Body of pancreas (tissue), 4 donors: ENCODE data around the gene PSMB7. TPM values are rescaled to one million over a fixed set of nuclear protein-coding genes. Genes with fewer than 3 reads are reported as not detected.

Source experiments
- ATAC-seq: fragments of 150-250 bp; one replicate; pipeline ENCODE4 v1.9.1; 2016
- DNase-seq, 4 donors: peaks; one replicate each; pipeline ENCODE4 v3.0.0-alpha.2; 2019
- H3K27ac ChIP-seq, 4 donors: fragments of 200-600 bp; sonication (generic); 1 replicate in 3 of 4; 2 replicates in 1 of 4; pipeline versions ENCODE4 v1.5.1 to v1.6.1; 2016 to 2019; ENCODE audit warnings: mild to moderate bottlenecking in 1 of 4, mixed read lengths in 1 of 4, moderate library complexity in 1 of 4
- H3K27me3 ChIP-seq, 2 donors: fragments of 200-600 bp; sonication (generic); one replicate each; pipeline ENCODE4 v1.6.0; 2016; ENCODE audit warnings: mild to moderate bottlenecking in 1 of 2
- H3K36me3 ChIP-seq, 2 donors: fragments of 200-600 bp; sonication (generic); replicated peaks in 1 of 2; 2 replicates each; pipeline ENCODE4 v1.5.1; 2016; ENCODE audit warnings: low read depth in 2 of 2; ENCODE audit not compliant: insufficient read depth in 1 of 2
- H3K4me1 ChIP-seq: fragments of 200-600 bp; sonication (generic); one replicate; pipeline ENCODE4 v1.6.0; 2016
- H3K4me3 ChIP-seq, 2 donors: fragments of 200-600 bp; sonication (generic); 1 replicate in 1 of 2; 2 replicates in 1 of 2; pipeline ENCODE4 v1.5.1; 2016 to 2019
- H3K9me3 ChIP-seq, 3 donors: fragments of 200-600 bp; sonication (generic); 1 replicate in 2 of 3; 2 replicates in 1 of 3; pipeline ENCODE4 v1.5.1; 2016
- CTCF ChIP-seq, 7 experiments: fragments of 450-650 bp in 4 of 7; fragments of 200-600 bp in 3 of 7; sonication (generic) in 3 of 7; IDR thresholded peaks; one replicate each; pipeline ENCODE4 v1.5.1; 2016 to 2019; ENCODE audit warnings: antibody characterized with exemption in 7 of 7
- POLR2A ChIP-seq, 3 donors: fragments of 450-650 bp; IDR thresholded peaks; one replicate each; pipeline ENCODE4 v1.6.1; 2016; ENCODE audit warnings: antibody characterized with exemption in 3 of 3, mild to moderate bottlenecking in 2 of 3
- WGBS, 2 donors: methylation state at CpG; one replicate each; pipeline ENCODE4 v1.1.5; 2017; 5-methylcytosine and 5-hydroxymethylcytosine counted together
- intact Hi-C: fragments of 100-400 bp; cut with DNase I; formaldehyde crosslinking; loops from one replicate; pipeline ENCODE4 v1.15.1; 2023
- total RNA-seq, 2 donors: library from RNA; depleted of rRNA; stranded (reverse); fragments of >200 nt; gene quantifications; one replicate each; pipeline ENCODE4 v1.1.0, GENCODE V29; 2016

The PSMB7 gene
- total RNA-seq, 2 donors from 2014 or later: 31.6 to 93.9 TPM

DNA sequence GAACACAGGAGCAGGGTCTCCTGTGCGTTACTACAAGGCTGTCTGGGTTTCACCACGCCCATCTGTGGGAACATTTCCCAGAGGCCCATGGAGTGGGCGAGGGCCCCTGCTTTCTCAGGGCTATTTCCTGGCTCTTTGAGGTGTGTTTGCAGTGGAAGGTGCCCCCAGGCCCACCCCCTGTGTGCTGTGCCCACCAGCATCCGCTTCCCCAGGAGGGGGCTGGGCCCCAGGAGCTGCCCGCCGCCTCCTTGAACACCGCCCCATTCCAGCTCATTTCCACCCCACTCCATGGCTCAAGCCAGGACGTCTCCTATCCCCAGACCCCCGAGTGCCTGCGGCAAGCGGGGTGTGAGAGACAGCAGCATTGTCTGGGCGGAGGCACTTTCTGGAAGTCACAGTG lies 87.0 kb downstream of the PSMB7 start:
- intact Hi-C loops: no loop called here
- Histone ChIP-seq H3K9me3 (no peaks in the 10 kb centered on the region), H3K27me3 (no peaks in the 10 kb centered on the region), H3K4me3 (no peak overlapping the region), H3K4me1 (no peaks in the 10 kb centered on the region), H3K27ac (no peak overlapping the region), H3K36me3 (peaks cover 6 to 33% of the 10 kb centered on the region in 2 donors)
- 91 to 95% methylated on average over 12 of the region's 12 CpGs for WGBS, 2 donors
- TF ChIP-seq CTCF (IDR thresholded peaks at IDR 0.05) (no peak), POLR2A (IDR thresholded peaks at IDR 0.05) (no peak)
- DNase-seq: no peak
- ATAC-seq: no peak

GRCh38 chr9:124327491-124327890 lies 87.8 kb downstream of the PSMB7 start:
- no peaks in the 10 kb centered on the region for H3K27me3 ChIP-seq
- 81 to 95% methylated on average over 3 to 8 of the region's 9 CpGs for WGBS, 2 donors
- no peak for DNase-seq

DNA sequence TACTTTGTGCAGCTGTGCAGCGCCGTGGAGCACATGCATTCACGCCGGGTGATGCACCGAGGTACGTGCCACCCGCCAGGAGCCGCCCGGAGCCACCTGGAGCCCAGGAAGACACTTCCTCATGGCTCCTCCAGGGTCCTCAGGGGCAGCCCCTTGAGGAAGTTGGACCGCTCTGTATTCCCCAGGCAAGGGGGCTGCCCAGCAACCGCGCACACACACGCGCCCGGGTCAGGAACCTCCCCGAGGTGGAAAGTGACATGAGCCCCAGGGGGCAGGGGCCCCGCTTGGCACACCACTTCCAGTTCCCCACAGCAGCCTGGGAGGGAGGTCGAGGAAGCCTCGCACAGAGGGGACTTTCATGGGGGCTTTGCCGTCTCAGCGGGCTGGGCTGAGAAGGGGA lies 88.9 kb downstream of the PSMB7 start:
- H3K4me3 ChIP-seq: no peak overlapping the region
- intact Hi-C loops: no loop called here
- H3K9me3 ChIP-seq: no peaks in the 10 kb centered on the region
- H3K27me3 ChIP-seq: no peaks in the 10 kb centered on the region
- ATAC-seq: no peak
- H3K36me3 ChIP-seq: peaks cover 6 to 33% of the 10 kb centered on the region in 2 donors
- TF ChIP-seq CTCF (IDR thresholded peaks at IDR 0.05) (no peak), POLR2A (IDR thresholded peaks at IDR 0.05) (no peak)
- H3K4me1 ChIP-seq: no peaks in the 10 kb centered on the region
- 89% methylated on average over 18 of the region's 21 CpGs; no CpG with 5 or more reads in 1 of the 2 donors for WGBS, 2 donors
- H3K27ac ChIP-seq: no peak overlapping the region
- no peak for DNase-seq

More at GRCh38 chr9:124327491-124327890, 87.8 kb downstream of the PSMB7 start:
- ATAC-seq: no peak
- TF ChIP-seq POLR2A (IDR thresholded peaks at IDR 0.05) (no peak), CTCF (IDR thresholded peaks at IDR 0.05) (no peak)
- no peak overlapping the region for H3K27ac ChIP-seq
- H3K36me3 ChIP-seq: peaks cover 6 to 33% of the 10 kb centered on the region in 2 donors
- H3K4me1 ChIP-seq: no peaks in the 10 kb centered on the region
- no peak overlapping the region for H3K4me3 ChIP-seq
- no peaks in the 10 kb centered on the region for H3K9me3 ChIP-seq
- intact Hi-C loops: no loop called here

GRCh38 chr9:124325816-124326215 lies 89.4 kb downstream of the PSMB7 start:
- 82 to 98% methylated on average over 3 to 6 of the region's 6 CpGs for whole genome bisulfite sequencing, 2 donors
- no peak for TF ChIP-seq POLR2A (IDR thresholded peaks at IDR 0.05)
- TF ChIP-seq CTCF (IDR thresholded peaks at IDR 0.05): no peak
- no peaks in the 10 kb centered on the region for H3K4me1 ChIP-seq
- H3K27ac ChIP-seq: no peak overlapping the region
- ATAC-seq: no peak
- DNase-seq: no peak
- no peaks in the 10 kb centered on the region for H3K27me3 ChIP-seq
- intact Hi-C loops: no loop called here
- H3K4me3 ChIP-seq: no peak overlapping the region
- no peaks in the 10 kb centered on the region for H3K9me3 ChIP-seq
- H3K36me3 ChIP-seq: peaks cover 6 to 32% of the 10 kb centered on the region in 2 donors

- WGBS, 2 donors: 79 to 85% methylated on average over 7 to 10 of the region's 10 CpGs
- H3K27ac ChIP-seq: no peak overlapping the region
- H3K4me3 ChIP-seq: no peak overlapping the region
- DNase-seq (no peak), ATAC-seq (no peak)
- no peaks in the 10 kb centered on the region for H3K27me3 ChIP-seq
- H3K9me3 ChIP-seq: no peaks in the 10 kb centered on the region
- H3K36me3 ChIP-seq: peaks cover 6 to 24% of the 10 kb centered on the region in 2 donors
- no peaks in the 10 kb centered on the region for H3K4me1 ChIP-seq
- intact Hi-C loops: loop anchor here (5.0 kb wide), 2 partner anchors 48 to 192 kb away; no protein-coding TSS in a partner anchor
- TF ChIP-seq POLR2A (IDR thresholded peaks at IDR 0.05): no peak
- TF ChIP-seq CTCF (IDR thresholded peaks at IDR 0.05): no peak
These were observed 91.3 kb downstream of the PSMB7 start for GRCh38 chr9:124323904-124324303.
